ENCODE data around the gene RBL1.
"Not testable (repeated sequence)": the region's sequence is repeated elsewhere in the genome, so short reads cannot be mapped to it uniquely, and the experiment has no call there.

The RBL1 gene

GRCh38 chr20:37075932-37076685 lies 19.7 kb downstream of the RBL1 start:
- in situ Hi-C loops (cut with HindIII; ENCODE audit: low sequenced_read_pairs), result no loop called here

GRCh38 chr20:37072293-37073196 lies 23.3 kb downstream of the RBL1 start:
- in situ Hi-C loops (cut with HindIII; ENCODE audit: low sequenced_read_pairs), result no loop called here

- in situ Hi-C loops (cut with HindIII; ENCODE audit: low sequenced_read_pairs), result no loop called here
Observed at GRCh38 chr20:37071481-37071911, 24.3 kb downstream of the RBL1 start.

GRCh38 chr20:37069563-37069962 lies 26.2 kb downstream of the RBL1 start:
- in situ Hi-C loops (cut with HindIII; ENCODE audit: low sequenced_read_pairs), result not testable (repeated sequence)

GRCh38 chr20:37066168-37066567 lies 29.6 kb downstream of the RBL1 start:
- in situ Hi-C loops (cut with HindIII; ENCODE audit: low sequenced_read_pairs), result no loop called here

GRCh38 chr20:37055276-37055675 lies 40.5 kb downstream of the RBL1 start:
- in situ Hi-C loops (cut with HindIII; ENCODE audit: low sequenced_read_pairs), result no loop called here

- in situ Hi-C loops (cut with HindIII; ENCODE audit: low sequenced_read_pairs), result no loop called here
Observed at GRCh38 chr20:37053230-37053950, 42.4 kb downstream of the RBL1 start.

- in situ Hi-C loops (cut with HindIII; ENCODE audit: low sequenced_read_pairs), result no loop called here
Observed at GRCh38 chr20:37042986-37043972, 52.5 kb downstream of the RBL1 start.

- in situ Hi-C loops (cut with HindIII; ENCODE audit: low sequenced_read_pairs), result not testable (repeated sequence)
Observed at GRCh38 chr20:37039366-37039765, 56.4 kb downstream of the RBL1 start.

- in situ Hi-C loops (cut with HindIII; ENCODE audit: low sequenced_read_pairs), result no loop called here
Observed at GRCh38 chr20:37032077-37032476, 63.7 kb downstream of the RBL1 start.

- in situ Hi-C loops (cut with HindIII; ENCODE audit: low sequenced_read_pairs), result no loop called here
Observed at GRCh38 chr20:37020636-37021035, 75.2 kb downstream of the RBL1 start.

- in situ Hi-C loops (cut with HindIII; ENCODE audit: low sequenced_read_pairs), result not testable (repeated sequence)
Observed at GRCh38 chr20:37012631-37013030, 83.2 kb downstream of the RBL1 start.

GRCh38 chr20:37011858-37012257 lies 83.9 kb downstream of the RBL1 start:
- in situ Hi-C loops (cut with HindIII; ENCODE audit: low sequenced_read_pairs), result not testable (repeated sequence)

- in situ Hi-C loops (cut with HindIII; ENCODE audit: low sequenced_read_pairs), result no loop called here
Observed at GRCh38 chr20:37011147-37011546, 84.7 kb downstream of the RBL1 start.

GRCh38 chr20:37007898-37008649 lies 87.7 kb downstream of the RBL1 start:
- in situ Hi-C loops (cut with HindIII; ENCODE audit: low sequenced_read_pairs), result no loop called here

- in situ Hi-C loops (cut with HindIII; ENCODE audit: low sequenced_read_pairs), result not testable (repeated sequence)
Observed at GRCh38 chr20:37005062-37005942, 90.5 kb downstream of the RBL1 start.

GRCh38 chr20:37001634-37002033 lies 94.2 kb downstream of the RBL1 start:
- in situ Hi-C loops (cut with HindIII; ENCODE audit: low sequenced_read_pairs), result not testable (repeated sequence)

GRCh38 chr20:37000171-37000570 lies 95.6 kb downstream of the RBL1 start:
- in situ Hi-C loops (cut with HindIII; ENCODE audit: low sequenced_read_pairs), result not testable (repeated sequence)
